Stimulated activated CD4-positive, alpha-beta T cell treated with anti-CD3 and anti-CD28 coated beads, Interleukin-4, amount 100 ng/mL, for 1 hour (primary cell): ENCODE results near the gene CNBP.
"Not testable (repeated sequence)": the region's sequence is repeated elsewhere in the genome, so short reads cannot be mapped to it uniquely, and the experiment has no call there.

ENCODE experiments used
- DNase-seq: peaks from one replicate; pipeline ENCODE4 v3.0.0-alpha.2; 2020

The CNBP gene

GRCh38 chr3:129183569-129184395, at the start of gene CNBP:
TSS of gene CNBP (minus strand) at chr3:129183896. CDS start at chr3:129171757, 12,139 bp downstream.
- DNase-seq = peak; percentile 94

DNA sequence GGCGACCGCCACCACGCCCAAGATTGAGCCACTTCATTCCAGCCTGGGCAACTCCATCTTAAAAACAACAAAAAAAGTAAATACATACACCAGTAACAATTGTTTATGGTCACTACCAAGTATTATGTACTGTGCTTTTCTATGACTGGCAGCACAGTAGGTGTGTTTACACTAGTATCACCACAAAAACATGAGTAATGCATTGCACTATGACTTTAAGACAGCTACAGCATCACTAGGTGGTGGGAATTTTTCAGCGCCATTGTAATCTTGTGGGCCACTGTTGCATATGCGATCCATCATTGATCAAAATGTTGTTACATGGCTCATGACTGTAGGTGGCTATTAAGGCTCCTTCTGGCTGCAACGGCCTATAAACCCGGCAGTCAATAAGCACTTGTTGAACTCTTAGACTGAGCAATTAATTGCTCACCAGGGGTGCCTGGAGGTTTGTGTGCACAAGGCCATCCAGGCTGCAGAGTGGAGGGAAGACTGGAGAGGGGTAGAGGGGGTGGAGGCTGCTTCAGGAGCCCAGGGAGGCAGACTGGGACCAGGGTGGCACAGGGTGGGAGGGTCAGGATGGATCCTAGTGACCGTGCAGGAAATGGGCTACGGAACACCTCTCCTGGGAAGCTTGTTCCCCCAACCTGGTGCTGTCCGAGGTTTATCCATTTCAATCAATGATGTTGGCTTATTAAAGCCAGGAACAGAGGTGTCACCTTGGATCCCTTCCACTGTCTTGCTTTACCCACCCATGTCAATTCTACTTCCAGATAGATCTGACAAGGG, 47.8 kb upstream of the CNBP start:
- no peak for DNase-seq

DNA sequence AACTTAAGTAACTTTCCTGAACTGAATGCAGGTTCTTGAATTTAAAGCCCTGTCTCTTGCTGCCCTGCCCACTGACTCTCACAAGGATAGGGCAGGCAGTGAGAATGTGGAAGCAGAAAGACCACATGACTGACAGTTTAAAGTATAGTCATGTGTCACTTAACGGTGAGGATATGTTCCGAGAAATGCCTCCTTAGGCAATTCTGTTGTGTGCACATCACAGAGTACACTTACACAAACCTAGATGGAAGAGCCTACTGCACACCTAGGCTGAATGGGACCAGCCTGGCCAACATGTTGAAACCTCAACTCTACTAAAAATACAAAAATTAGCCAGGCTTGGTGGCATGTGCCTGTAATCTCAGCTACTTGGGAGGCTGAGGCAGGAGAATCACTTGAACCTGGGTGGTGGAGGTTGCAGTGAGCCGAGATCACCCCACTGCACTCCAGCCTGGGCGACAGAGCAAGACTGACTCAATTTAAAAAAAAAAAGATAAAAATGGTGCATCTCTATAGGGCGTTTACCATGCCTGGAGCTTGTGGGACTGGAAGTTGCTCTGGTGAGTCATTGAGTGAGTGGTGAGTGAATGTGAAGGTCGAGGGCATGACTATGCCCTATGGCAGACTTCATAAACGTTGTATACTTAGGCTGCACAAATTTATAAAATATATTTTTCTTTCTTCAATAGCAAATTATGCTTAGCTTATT, 46.8 kb upstream of the CNBP start:
- DNase-seq = no peak

- no peak for DNase-seq
Measured at GRCh38 chr3:129228891-129229585, 45.3 kb upstream of the CNBP start.

DNA sequence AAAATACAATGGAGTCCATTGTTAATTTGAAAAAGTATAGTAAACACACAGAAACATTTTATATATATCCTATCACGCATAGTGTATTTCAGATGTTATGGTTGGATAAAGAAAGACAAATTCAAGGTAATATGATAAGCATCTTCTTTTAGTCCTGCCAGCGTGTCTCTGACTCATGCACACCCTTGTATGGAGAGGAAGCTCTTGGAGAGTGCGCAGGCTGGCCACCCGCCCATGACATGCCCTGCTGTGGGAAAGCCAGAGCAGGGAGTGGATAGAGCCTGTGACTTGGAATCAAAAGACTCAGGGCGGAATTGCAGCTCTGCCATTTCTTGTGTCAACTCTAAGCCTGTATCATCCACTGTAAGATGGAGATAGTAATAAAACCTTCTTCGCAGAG, 42.7 kb upstream of the CNBP start:
- no peak for DNase-seq

- DNase-seq = no peak
Measured at GRCh38 chr3:129224984-129225393, 41.3 kb upstream of the CNBP start.

- DNase-seq = not testable (repeated sequence)
Measured at GRCh38 chr3:129224387-129224786, 40.7 kb upstream of the CNBP start.

DNA sequence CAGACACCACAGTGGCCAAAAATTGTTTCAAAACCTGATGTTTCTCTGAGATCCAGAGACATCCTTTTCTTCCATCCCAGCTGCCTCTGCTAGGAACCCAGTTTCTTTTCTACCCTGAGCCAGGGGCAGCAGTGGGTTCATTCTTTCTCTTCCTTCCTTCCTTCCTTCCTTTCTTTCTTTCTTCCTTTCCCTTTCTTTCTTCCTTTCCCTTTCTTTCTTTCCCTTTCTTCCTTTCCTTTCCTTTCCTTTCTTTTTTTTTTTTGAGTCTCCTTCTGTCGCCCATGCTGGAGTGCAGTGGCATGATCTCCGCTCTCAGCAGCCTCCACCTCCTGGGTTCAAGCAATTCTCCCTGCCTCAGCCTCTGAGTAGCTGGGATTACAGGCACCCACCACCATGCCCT, 35.0 kb upstream of the CNBP start:
- DNase-seq = no peak

DNA sequence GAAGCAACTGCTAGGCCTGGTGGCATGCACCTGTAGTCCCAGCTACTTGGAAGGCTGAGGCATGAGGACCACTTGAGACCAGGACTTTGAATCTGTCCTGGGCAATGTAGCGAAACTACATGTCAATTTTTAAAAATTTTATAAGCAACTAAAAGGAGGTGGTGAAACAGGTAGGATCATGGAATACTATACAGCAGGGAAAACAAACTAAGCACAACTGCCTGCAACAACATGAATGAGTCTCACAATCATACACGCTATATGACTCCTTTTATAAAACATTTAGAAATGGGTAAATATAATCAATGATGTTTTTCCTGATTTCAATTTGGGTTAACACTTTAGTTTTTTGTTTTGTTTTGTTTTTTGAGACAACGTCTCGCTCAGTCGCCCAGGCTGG, 29.5 kb upstream of the CNBP start:
- no peak for DNase-seq

DNA sequence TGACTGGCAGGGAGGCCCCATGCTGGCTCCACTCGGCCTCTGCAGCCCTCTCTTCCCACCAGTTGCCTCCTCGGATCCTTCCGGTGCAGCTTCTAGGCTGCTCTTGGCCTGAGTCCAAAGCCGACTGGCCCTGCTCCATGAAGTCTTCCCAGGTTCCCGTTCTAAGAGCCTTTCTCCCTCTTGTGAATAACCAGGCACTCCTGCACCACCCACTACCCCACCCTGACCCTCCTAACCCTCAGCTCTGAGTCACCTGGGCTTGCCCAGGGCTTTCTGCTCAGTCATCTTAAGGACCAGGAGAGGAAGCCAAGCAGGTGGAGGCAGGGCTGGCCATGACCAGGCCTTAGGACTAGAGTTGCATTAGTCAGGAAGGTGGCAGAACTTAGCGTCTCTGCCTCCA, 28.1 kb upstream of the CNBP start:
- DNase-seq = no peak

DNA sequence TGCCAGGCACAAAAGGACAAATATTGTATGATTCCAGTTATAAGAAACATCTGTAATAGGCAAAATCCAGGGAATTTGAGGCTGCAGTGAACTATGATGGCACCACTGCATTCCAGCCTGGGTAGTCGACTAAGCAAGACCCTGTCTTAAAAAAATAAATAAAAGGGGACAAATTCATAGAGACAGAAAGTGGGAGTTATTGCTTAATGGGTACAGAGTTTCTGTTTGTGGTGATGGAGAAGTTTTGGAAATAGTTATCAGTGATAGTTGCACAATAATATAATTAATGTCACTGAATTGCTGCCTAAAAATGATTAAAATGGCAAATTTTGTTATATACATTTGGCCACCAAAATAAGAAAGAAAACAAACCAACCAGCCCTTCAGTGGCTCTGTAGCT, 27.6 kb upstream of the CNBP start:
- DNase-seq = no peak

GRCh38 chr3:129207479-129207878, 23.8 kb upstream of the CNBP start:
- DNase-seq = no peak

DNA sequence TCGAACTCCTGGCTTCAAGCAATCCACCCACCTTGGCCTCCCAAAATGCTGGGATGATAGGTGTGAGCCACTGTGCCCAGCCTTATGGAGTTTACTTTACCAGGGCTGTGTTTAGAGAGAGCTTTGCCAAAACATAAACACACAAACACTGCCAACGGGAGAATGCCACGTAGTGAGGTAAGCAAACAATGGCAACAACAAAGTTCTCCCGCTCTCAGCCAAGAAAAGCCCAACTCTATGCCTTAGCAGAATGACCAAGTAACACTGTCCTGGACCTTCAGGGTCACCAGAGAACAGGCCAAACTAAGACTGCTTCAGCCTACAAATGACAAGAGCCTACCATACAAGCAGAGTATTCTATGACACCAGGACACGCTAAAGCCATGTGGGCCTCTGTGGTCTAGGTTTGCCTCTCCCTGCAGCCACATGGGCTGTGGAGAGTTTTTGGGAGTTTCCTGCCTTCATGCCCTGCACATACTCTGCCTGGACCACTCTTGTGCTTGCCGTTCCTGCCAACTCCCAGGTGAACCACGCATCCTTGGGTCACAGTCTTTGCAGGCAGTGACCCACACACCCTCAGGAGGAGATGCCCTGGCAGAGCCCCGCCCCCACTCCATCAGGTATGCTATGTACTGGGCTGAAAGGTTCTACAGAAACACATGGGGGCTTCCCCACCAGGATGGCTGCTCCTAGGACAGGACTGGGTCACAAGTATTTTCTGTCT, 21.6 kb upstream of the CNBP start:
- DNase-seq = no peak

GRCh38 chr3:129204473-129204872, 20.8 kb upstream of the CNBP start:
- DNase-seq = no peak

GRCh38 chr3:129199366-129199765, 15.7 kb upstream of the CNBP start:
- no peak for DNase-seq

DNA sequence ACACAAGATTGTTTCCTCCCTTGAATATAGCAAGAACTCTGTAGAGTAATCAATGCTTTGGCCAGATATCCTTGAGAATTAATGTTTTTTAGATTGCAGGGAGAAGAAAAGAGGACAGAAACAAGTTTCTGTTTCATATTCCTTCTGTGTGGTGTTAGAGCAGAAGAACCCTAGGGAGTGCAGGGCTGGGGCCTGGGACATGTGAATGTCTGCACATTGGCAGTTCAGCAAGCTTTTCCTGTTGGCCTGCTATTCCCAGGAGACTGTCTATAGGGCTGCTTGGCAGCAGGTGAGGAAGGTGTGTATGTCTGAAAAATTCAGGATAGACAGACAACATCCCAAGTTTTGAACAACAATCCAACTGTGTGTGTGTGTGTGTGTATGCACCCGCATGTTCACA, 13.6 kb upstream of the CNBP start:
- no peak for DNase-seq

GRCh38 chr3:129196601-129197000, 12.9 kb upstream of the CNBP start:
- no peak for DNase-seq

GRCh38 chr3:129195731-129196256, 12.1 kb upstream of the CNBP start:
- DNase-seq = no peak

- not testable (repeated sequence) for DNase-seq
Measured at GRCh38 chr3:129189793-129190192, 6.1 kb upstream of the CNBP start.

DNA sequence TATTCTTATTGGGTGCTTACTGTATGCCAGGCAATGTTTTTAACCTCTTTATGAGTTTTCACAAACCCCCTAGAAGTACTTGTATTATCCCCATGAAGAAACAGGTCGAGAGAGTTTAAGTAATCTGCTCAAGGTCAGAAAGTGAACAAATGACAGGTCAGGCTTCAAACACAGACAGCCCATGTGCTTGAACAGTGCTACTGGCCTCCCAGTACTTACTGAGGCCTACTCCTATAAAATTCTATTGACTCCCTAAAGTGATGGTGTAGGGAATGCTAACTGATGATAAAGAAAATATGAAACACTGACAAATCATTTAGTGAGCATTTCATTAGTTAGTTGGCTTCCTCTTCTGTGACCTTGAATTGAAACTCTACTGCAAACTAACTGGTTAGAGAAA, 4.2 kb upstream of the CNBP start:
- DNase-seq = no peak

- DNase-seq = no peak
Measured at GRCh38 chr3:129185783-129186182, 2.1 kb upstream of the CNBP start.
